ENCODE measurements around the gene DCAF8. TPM values are rescaled to one million over a fixed set of nuclear protein-coding genes. Genes with fewer than 3 reads are reported as not detected.

The DCAF8 gene
- total RNA-seq, 2 donors from 2014 or later, result 124 to 167 TPM

- Histone ChIP-seq H3K4me1 (ENCODE audit: control insufficient read depth in 1 of 2, low read depth in 2 of 2) (no peaks in the 10 kb centered on the region), H3K9me3 (no peaks in the 10 kb centered on the region), H3K27me3 (replicated peaks; ENCODE audit: insufficient read depth) (no peaks in the 10 kb centered on the region), H3K27ac (no peak overlapping the region), H3K36me3 (no peaks in the 10 kb centered on the region), H3K4me3 (no peak overlapping the region)
- ATAC-seq (ENCODE audit: insufficient number of reproducible peaks, low FRiP score, low read depth) (no peak), DNase-seq (ENCODE audit: low spot score) (no peak)
- no peak for TF ChIP-seq CTCF (IDR thresholded peaks at IDR 0.05)
Measured at GRCh38 chr1:160167580-160167979, 94.8 kb downstream of the DCAF8 start.

- Histone ChIP-seq H3K27me3 (replicated peaks; ENCODE audit: insufficient read depth) (no peaks in the 10 kb centered on the region), H3K9me3 (no peaks in the 10 kb centered on the region), H3K4me1 (ENCODE audit: control insufficient read depth in 1 of 2, low read depth in 2 of 2) (peaks cover 0 to 5% of the 10 kb centered on the region in 2 donors), H3K27ac (no peak overlapping the region), H3K4me3 (no peak overlapping the region), H3K36me3 (no peaks in the 10 kb centered on the region)
- ATAC-seq (ENCODE audit: insufficient number of reproducible peaks, low FRiP score, low read depth) (no peak), DNase-seq (ENCODE audit: low spot score) (no peak)
- TF ChIP-seq CTCF (IDR thresholded peaks at IDR 0.05), result no peak
Measured at GRCh38 chr1:160167056-160167455, 95.3 kb downstream of the DCAF8 start.

- no peak for ATAC-seq (ENCODE audit: insufficient number of reproducible peaks, low FRiP score, low read depth)
- Histone ChIP-seq H3K36me3 (no peaks in the 10 kb centered on the region), H3K27ac (no peak overlapping the region), H3K27me3 (replicated peaks; ENCODE audit: insufficient read depth) (no peaks in the 10 kb centered on the region), H3K9me3 (no peaks in the 10 kb centered on the region), H3K4me3 (no peak overlapping the region), H3K4me1 (ENCODE audit: control insufficient read depth in 1 of 2, low read depth in 2 of 2) (peaks cover 0 to 9% of the 10 kb centered on the region in 2 donors)
- no peak for TF ChIP-seq CTCF (IDR thresholded peaks at IDR 0.05)
- DNase-seq (ENCODE audit: low spot score), result no peak
Measured at GRCh38 chr1:160166166-160166868, 96.0 kb downstream of the DCAF8 start.

Other genes starting within 250 kb of the DCAF8 start
- gene PIGM, start 230.6 kb downstream of the DCAF8 start, total RNA-seq, result 1 to 10 TPM; 5.0 to 6.8 TPM
- gene KCNJ10, start 192.4 kb downstream of the DCAF8 start, total RNA-seq, result not detected
- under 1 TPM in 1 of 2 donors, not detected in 1; 0.95 TPM for gene KCNJ9, start 181.0 kb downstream of the DCAF8 start, total RNA-seq
- 10 to 100 TPM; 29.6 to 40.8 TPM for gene IGSF8, start 163.9 kb downstream of the DCAF8 start, total RNA-seq
- gene ATP1A2, start 146.8 kb downstream of the DCAF8 start, total RNA-seq, result 100 to 1,000 TPM in 1 of 2 donors, 10 to 100 TPM in 1; 86.0 to 146 TPM
- 1 to 10 TPM in 1 of 2 donors, under 1 TPM in 1; 0.68 to 1.1 TPM for gene ATP1A4, start 110.9 kb downstream of the DCAF8 start, total RNA-seq
- gene CASQ1, start 72.0 kb downstream of the DCAF8 start, total RNA-seq, result 10 to 100 TPM in 1 of 2 donors, 1 to 10 TPM in 1; 6.0 to 10.7 TPM
- 100 to 1,000 TPM; 131 to 194 TPM for gene PEA15, start 57.2 kb downstream of the DCAF8 start, total RNA-seq
- 10 to 100 TPM; 42.8 to 45.4 TPM for gene PEX19, start 22.6 kb upstream of the DCAF8 start, total RNA-seq
- gene COPA, start 80.7 kb upstream of the DCAF8 start, total RNA-seq, result 100 to 1,000 TPM; 114 to 162 TPM
- 10 to 100 TPM; 49.4 to 67.1 TPM for gene NCSTN, start 80.8 kb upstream of the DCAF8 start, total RNA-seq
- gene NHLH1, start 104.5 kb upstream of the DCAF8 start, total RNA-seq, result under 1 TPM in 1 of 2 donors, not detected in 1; 0.14 TPM
- 1 to 10 TPM in 1 of 2 donors, under 1 TPM in 1; 0.27 to 1.3 TPM for gene VANGL2, start 138.0 kb upstream of the DCAF8 start, total RNA-seq